ENCODE results near the gene SLX9.

The SLX9 gene

GRCh38 chr21:45026066-45026745, 86.4 kb downstream of the SLX9 start:
- no peak for DNase-seq
